ENCODE results near the gene SLC12A9.
"Not testable (repeated sequence)": the region's sequence is repeated elsewhere in the genome, so short reads cannot be mapped to it uniquely, and the experiment has no call there.

SLC12A9 gene

GRCh38 chr7:100825215-100825671 is 27.3 kb upstream of the SLC12A9 start:
- no peak for DNase-seq (ENCODE audit: low read depth in 2 of 2, low spot score in 1 of 2)

GRCh38 chr7:100825751-100826513 is 26.6 kb upstream of the SLC12A9 start:
- DNase-seq (ENCODE audit: low read depth in 2 of 2, low spot score in 1 of 2), result no peak

- DNase-seq (ENCODE audit: low read depth in 2 of 2, low spot score in 1 of 2), result no peak
These were observed 25.8 kb upstream of the SLC12A9 start for GRCh38 chr7:100826514-100827329.

- DNase-seq (ENCODE audit: low read depth in 2 of 2, low spot score in 1 of 2), result no peak
These were observed 24.9 kb upstream of the SLC12A9 start, which contains the start of gene EPHB4 for GRCh38 chr7:100827330-100828226. EPHB4 (minus strand) TSS chr7:100827523; CDS start chr7:100827030, 493 bp downstream.

- no peak for DNase-seq (ENCODE audit: low read depth in 2 of 2, low spot score in 1 of 2)
These were observed 23.3 kb upstream of the SLC12A9 start for GRCh38 chr7:100829150-100829716.

GRCh38 chr7:100830396-100830795 is 22.1 kb upstream of the SLC12A9 start:
- DNase-seq (ENCODE audit: low read depth in 2 of 2, low spot score in 1 of 2), result no peak

GRCh38 chr7:100832281-100832633 is 20.3 kb upstream of the SLC12A9 start:
- no peak for DNase-seq (ENCODE audit: low read depth in 2 of 2, low spot score in 1 of 2)

GRCh38 chr7:100835903-100836811 is 16.4 kb upstream of the SLC12A9 start:
- no peak for DNase-seq (ENCODE audit: low read depth in 2 of 2, low spot score in 1 of 2)

GRCh38 chr7:100836812-100837098 is 15.8 kb upstream of the SLC12A9 start:
- no peak for DNase-seq (ENCODE audit: low read depth in 2 of 2, low spot score in 1 of 2)

GRCh38 chr7:100837099-100837836 is 15.2 kb upstream of the SLC12A9 start:
- peak; percentile 47 to 51 for DNase-seq (ENCODE audit: low read depth in 2 of 2, low spot score in 1 of 2)

- DNase-seq (ENCODE audit: low read depth in 2 of 2, low spot score in 1 of 2), result no peak
These were observed 13.2 kb upstream of the SLC12A9 start for GRCh38 chr7:100839361-100839760.

GRCh38 chr7:100840470-100841100 is 11.9 kb upstream of the SLC12A9 start:
- DNase-seq (ENCODE audit: low read depth in 2 of 2, low spot score in 1 of 2), result no peak

GRCh38 chr7:100847360-100847759 is 5.2 kb upstream of the SLC12A9 start:
- no peak for DNase-seq (ENCODE audit: low read depth in 2 of 2, low spot score in 1 of 2)

GRCh38 chr7:100854146-100854895 is 1.8 kb downstream of the SLC12A9 start:
- DNase-seq (ENCODE audit: low read depth in 2 of 2, low spot score in 1 of 2), result no peak

- DNase-seq (ENCODE audit: low read depth in 2 of 2, low spot score in 1 of 2), result not testable (repeated sequence)
These were observed 2.4 kb downstream of the SLC12A9 start for GRCh38 chr7:100854899-100855298.

- no peak for DNase-seq (ENCODE audit: low read depth in 2 of 2, low spot score in 1 of 2)
These were observed 3.0 kb downstream of the SLC12A9 start for GRCh38 chr7:100855515-100855914.

- no peak for DNase-seq (ENCODE audit: low read depth in 2 of 2, low spot score in 1 of 2)
These were observed 4.4 kb downstream of the SLC12A9 start for GRCh38 chr7:100856871-100857282.

- DNase-seq (ENCODE audit: low read depth in 2 of 2, low spot score in 1 of 2), result no peak
These were observed 7.3 kb downstream of the SLC12A9 start for GRCh38 chr7:100859856-100860255.

Data from stimulated activated CD8-positive, alpha-beta memory T cell treated with anti-CD3 and anti-CD28 coated beads, Interleukin-4, amount 100 ng/mL, for 1 hour (primary cell).